ENCODE measurements around the gene CFAP57.

CFAP57 gene

GRCh38 chr1:43279161-43279560 lies 107.0 kb downstream of the CFAP57 start:
- no peaks in the 10 kb centered on the region for H3K9me3 ChIP-seq
- TF ChIP-seq, protein P1, sequence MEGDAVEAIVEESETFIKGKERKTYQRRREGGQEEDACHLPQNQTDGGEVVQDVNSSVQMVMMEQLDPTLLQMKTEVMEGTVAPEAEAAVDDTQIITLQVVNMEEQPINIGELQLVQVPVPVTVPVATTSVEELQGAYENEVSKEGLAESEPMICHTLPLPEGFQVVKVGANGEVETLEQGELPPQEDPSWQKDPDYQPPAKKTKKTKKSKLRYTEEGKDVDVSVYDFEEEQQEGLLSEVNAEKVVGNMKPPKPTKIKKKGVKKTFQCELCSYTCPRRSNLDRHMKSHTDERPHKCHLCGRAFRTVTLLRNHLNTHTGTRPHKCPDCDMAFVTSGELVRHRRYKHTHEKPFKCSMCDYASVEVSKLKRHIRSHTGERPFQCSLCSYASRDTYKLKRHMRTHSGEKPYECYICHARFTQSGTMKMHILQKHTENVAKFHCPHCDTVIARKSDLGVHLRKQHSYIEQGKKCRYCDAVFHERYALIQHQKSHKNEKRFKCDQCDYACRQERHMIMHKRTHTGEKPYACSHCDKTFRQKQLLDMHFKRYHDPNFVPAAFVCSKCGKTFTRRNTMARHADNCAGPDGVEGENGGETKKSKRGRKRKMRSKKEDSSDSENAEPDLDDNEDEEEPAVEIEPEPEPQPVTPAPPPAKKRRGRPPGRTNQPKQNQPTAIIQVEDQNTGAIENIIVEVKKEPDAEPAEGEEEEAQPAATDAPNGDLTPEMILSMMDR (IDR thresholded peaks at IDR 0.05): no peak
- intact Hi-C loops (cut with DNase I; ENCODE audit: low total_unique reads): no loop called here
- H3K4me1 ChIP-seq: peaks cover 0 to under 1% (median 0%) of the 10 kb centered on the region in 4 donors
- no peak for DNase-seq
- H3K4me3 ChIP-seq: no peak overlapping the region
- no peak overlapping the region for H3K27ac ChIP-seq
- peaks cover 0 to 5% of the 10 kb centered on the region in 2 donors for H3K27me3 ChIP-seq
- H3K36me3 ChIP-seq: peaks cover 0 to 5% (median 0%) of the 10 kb centered on the region in 3 donors

DNA sequence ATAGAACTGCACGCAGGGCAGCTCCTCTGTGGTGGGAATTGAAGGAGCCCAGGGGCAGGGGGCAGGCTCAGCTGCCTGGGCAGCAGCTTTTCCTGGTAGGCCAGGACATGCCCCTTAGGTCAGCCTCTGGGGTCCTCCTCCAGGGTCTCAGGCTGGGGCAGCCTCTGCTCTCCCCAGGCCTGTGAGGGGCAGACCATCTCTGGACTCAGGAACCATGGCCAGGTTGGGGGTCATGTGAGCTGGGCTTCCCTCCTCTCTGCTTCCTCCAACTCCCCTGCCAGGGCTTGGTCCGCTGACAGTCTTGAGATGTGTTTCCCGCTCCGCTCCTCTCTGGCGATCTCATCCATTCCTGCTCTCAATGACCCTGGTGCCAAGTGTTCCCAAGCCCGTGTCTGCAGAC lies 107.5 kb downstream of the CFAP57 start:
- H3K4me3 ChIP-seq: no peak overlapping the region
- peaks cover 0 to 5% of the 10 kb centered on the region in 2 donors for H3K27me3 ChIP-seq
- intact Hi-C loops (cut with DNase I; ENCODE audit: low total_unique reads): no loop called here
- H3K9me3 ChIP-seq: no peaks in the 10 kb centered on the region
- DNase-seq: no peak
- H3K27ac ChIP-seq: no peak overlapping the region
- peaks cover 0 to 5% (median 0%) of the 10 kb centered on the region in 3 donors for H3K36me3 ChIP-seq
- H3K4me1 ChIP-seq: no peaks in the 10 kb centered on the region
- TF ChIP-seq, protein P1 (IDR thresholded peaks at IDR 0.05): no peak

GRCh38 chr1:43280692-43281091 lies 108.6 kb downstream of the CFAP57 start:
- no peak for DNase-seq
- peaks cover 0 to 5% (median 0%) of the 10 kb centered on the region in 3 donors for H3K36me3 ChIP-seq
- no peaks in the 10 kb centered on the region for H3K9me3 ChIP-seq
- H3K4me1 ChIP-seq: no peaks in the 10 kb centered on the region
- H3K27me3 ChIP-seq: peaks cover 0 to 11% of the 10 kb centered on the region in 2 donors
- no peak overlapping the region for H3K27ac ChIP-seq
- TF ChIP-seq, protein P1 (IDR thresholded peaks at IDR 0.05): no peak
- intact Hi-C loops (cut with DNase I; ENCODE audit: low total_unique reads): no loop called here
- H3K4me3 ChIP-seq: no peak overlapping the region

DNA sequence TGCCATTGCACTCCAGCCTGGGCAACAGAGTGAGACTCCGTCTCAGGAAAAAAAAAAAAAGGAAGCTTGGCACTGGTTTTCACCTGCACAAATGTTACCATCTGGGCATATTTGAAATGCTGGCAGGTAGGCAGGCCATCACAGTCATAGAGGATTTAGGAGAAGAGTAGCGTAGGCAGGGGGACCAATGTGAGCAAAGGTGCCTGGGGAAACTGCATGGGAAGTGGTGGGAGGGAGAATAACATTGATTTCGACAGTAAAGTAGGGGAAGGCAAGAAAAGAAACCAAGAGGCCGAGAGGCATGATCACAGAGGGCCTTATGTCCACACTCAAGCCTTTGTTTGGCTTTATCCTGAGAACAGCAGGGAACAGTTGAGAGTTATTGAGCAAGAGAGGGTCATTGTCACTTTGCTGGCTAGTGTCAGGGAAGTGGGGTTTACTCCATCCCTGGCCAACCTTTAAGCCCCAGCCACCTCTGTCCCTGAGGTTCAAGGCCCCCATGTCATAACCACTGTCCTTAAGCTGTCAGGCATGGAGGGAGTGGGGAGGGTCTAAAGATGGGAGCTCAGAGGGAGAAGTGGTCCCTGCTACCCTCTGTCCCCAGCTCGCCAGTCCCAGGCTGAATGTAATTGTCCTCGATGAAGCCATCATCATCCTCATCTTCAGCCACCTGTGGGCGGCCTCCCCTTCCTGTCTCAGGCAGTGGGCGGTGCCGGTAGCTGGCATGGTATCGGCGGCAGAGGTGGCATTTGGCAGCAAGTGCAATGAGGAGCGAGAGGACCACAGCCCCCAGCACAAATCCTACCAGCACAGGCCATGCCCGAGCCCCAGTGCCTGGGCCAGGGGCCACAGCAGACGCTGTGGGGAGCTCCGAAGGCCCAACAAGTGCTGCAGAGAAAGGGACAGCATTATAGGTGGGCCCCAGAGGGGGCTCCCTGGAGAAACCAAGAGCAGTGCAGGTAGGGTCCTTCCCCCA lies 110.4 kb downstream of the CFAP57 start:
- Histone ChIP-seq H3K9me3 (no peaks in the 10 kb centered on the region), H3K27ac (no peak overlapping the region), H3K4me3 (no peak overlapping the region), H3K4me1 (no peaks in the 10 kb centered on the region), H3K27me3 (peaks cover 0 to 10% of the 10 kb centered on the region in 2 donors), H3K36me3 (peaks cover 0 to 5% (median 0%) of the 10 kb centered on the region in 3 donors)
- DNase-seq: no peak
- TF ChIP-seq, protein P1 (IDR thresholded peaks at IDR 0.05): no peak
- intact Hi-C loops (cut with DNase I; ENCODE audit: low total_unique reads): no loop called here

DNA sequence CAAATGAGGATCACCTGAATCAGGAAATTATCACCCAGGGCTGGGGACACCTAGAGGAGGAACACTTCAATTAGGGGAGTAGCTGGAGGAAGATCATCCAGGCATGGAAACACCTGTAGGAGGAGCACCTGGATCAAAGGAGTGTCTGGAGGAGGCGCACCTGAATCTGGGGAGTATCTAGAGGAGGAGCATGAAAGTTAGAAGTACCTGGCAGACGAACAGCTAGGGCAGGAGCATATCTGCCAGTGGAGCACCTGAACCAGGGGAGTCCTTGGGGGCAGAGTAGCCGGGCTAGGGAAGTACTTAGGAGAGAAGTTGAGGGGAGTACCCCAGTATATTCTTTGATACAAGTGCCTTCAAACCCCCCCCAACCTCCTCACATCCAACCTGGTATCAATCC lies 111.9 kb downstream of the CFAP57 start:
- Histone ChIP-seq H3K4me3 (no peak overlapping the region), H3K27me3 (peaks cover 0 to 10% of the 10 kb centered on the region in 2 donors), H3K27ac (no peak overlapping the region), H3K4me1 (no peaks in the 10 kb centered on the region), H3K9me3 (no peaks in the 10 kb centered on the region), H3K36me3 (peaks cover 0 to 5% (median 0%) of the 10 kb centered on the region in 3 donors)
- TF ChIP-seq, protein P1 (IDR thresholded peaks at IDR 0.05): no peak
- peak in 1 of 2 donors; percentile 24 for DNase-seq
- intact Hi-C loops (cut with DNase I; ENCODE audit: low total_unique reads): no loop called here

Data from tibial artery (tissue), 4 donors.